ENCODE results near the gene CELF3.
A peak's percentile ranks its signal among the peaks of the same experiment; 100 is the strongest.

Gene CELF3

DNA sequence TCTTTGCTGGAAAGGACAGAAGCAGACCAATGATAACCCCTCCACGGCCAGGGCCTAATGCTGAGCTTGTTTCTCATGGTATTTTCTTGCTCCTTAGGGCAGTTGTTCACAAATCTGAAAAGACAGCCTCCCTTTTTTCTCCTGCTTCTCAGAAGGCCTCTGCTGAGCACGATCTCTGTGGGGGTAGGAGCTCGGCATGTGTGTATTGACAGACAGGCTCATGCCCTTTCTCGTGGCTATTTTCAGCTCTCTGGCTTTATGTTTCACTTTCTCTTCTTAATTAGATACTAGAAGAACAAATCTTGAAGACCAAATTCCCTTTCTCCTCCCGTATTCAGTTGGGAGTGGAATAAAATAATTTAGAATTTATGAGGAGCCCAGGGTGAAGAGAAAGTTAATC is 4.0 kb upstream of the CELF3 start:
- peak; percentile 10 for DNase-seq

DNA sequence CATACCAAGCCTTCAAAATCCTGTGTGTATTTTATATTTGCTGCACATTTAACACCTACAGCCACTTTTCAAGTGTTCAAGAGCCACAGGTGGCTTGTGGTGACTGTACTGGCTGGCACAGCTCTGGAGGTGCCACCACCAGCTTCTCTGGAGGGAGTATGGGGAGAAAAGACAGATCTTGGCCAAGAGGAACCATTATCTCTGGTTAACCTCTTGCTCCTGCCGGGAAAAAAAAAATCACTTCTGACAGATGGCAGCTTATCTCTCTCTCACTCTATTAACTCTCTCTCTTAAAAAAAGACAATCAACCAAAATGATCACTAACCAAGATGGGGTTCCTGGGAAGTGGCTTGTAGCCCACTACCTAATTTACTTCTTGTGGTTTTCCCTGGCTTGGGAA is 3.5 kb upstream of the CELF3 start:
- DNase-seq: no peak

DNA sequence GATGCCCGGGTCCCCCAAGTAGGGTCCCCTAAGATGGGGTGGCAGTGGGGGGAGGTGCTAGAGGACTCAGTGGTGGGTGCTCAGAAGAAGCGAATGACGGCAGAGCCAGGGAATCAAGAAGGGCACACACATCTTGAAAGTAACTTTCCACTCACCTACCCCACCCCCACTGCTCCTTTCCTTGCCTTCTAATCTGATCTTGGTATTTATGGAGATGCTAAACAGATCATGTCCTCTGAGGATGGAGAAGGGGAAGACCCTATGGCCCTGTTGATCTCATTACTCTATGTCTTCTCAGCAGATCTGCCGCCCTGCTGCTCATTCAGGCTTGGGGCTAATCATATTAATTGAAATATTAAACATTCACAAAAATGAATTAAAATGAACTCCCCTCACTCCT is 2.1 kb upstream of the CELF3 start:
- DNase-seq: no peak

DNA sequence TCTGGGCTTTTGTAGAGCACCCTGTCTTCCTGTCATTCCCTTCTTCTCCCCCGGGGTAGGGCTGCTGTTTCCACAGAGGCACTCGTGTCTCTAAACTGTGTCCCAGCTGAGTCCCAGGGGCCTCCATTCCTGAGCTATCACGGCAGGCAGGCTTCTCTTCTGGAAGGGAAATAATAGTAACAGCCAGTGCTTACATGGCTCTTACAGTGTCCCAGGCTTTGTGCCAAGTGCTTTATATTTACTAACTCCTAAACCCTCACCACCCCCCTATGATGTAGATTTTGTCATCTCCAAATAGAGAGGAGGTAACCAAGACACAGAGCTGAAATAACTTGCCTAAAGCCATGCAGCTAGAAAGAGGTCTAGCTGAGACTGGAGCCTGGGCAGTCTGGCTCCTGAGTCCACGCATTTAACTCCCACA is 1.4 kb upstream of the CELF3 start:
- no peak for DNase-seq

DNA sequence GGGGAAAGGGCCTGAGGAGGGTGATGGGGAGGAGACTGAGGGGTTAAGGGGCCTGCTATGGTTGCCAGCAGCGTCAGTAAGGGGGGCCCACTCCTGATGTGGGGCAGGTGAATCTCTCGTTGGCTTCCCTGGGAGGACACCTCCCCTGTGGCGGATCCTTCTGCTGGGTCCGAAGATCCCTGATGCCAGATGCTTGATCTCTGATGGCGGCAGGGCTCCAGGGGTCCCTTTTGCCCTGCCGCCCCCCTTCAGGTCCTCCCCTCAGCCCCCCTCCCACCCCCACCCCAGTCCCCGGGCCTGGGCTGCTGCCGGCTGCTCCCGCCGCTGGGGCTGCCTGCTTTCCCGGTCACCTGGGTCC is 219 bp downstream of the CELF3 start:
- DNase-seq: no peak

DNA sequence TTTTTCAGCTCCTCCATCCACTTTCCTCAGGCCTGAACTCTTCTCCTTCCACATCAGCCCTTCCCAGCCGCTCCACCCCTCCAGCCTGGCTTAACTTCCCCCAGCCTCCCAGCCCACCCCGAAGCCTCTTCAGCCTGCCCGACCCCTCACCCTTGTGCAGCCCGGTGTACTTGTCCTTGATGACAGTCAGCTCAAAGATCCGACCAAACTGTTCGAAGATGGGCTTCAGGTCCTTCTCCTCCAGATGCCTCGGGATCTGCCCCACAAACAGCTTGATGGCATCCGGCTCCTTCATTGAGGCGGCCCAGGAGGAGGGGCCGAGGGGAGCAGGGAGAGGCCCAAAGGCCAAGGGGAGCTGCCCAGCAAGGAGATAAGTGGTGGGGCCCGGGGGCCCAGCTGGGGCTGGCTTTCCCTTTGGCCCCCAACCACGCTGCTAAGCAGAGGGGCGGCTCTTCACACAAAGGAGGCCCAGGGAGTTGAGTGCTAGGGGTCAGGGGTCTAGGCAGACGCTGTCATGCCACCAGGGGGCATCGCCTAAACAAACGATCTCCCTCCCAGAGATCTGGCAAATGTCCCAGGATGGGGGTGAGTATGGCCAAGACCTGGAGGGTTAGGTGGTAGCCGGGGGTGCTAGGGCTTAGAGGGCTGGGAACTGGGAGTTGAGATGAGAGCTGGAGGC is 738 bp downstream of the CELF3 start:
- DNase-seq: no peak

DNA sequence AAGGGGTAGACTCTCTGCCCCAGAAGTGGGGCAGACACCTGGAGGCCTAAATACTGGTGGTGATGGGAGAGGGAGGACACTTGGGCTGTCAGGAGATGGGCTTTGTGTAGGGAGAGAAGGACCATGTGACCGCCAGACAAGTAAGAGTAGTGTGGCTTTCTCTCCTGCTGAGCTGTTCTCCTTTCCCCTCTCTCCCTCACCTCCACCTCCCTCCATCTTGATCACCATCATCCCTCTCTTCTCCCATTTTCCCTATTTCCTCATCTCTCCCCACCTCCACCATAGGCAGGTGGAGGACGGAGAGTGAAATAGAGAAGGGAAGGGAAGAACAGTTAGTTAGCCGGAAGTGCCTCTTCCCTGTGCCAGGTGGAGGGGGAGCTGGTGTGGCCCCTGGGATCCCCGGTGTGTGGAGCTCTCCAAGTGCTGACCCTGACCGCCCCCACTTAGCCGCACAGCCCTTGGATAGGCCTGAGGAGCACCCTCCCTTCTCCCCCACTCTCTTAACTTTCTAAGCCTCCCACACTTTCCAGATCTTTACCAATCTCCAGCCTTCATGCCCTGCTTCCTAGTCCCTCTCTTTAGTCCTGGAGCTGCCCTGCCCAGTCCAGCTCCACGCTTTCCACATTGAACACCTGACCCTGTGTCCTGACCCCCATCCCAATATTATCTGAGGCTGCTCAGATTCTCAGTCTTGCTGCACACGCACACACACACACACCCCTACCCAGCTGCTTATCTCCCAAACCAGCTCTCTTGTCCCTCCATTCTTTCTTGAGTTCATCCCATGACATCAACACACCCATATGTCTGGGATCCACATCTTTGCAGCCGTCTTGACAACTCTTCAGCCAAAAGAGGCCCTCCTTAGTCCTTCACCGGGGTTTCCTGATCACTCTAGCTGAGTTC is 1.5 kb downstream of the CELF3 start:
- no peak for DNase-seq

DNA sequence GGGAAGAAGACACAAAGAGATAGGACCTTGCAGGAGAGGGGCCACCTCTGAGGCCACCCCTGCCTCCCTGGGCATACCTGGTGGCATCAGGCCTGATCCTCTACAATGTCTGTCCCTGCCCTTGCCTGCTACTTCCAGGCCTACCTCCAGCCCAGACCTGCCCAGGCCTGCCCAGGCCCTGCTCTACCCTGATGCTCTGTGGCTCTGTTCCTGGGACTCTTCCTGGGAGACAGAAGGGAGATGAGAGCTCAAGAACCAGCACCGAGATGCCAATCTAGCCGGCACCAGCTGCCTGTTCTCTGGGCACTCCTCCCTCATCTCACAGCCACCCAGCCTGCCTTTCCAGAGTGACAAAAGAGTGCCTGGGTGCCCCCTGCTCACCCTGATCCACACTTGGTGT is 2.7 kb downstream of the CELF3 start:
- DNase-seq: no peak

DNA sequence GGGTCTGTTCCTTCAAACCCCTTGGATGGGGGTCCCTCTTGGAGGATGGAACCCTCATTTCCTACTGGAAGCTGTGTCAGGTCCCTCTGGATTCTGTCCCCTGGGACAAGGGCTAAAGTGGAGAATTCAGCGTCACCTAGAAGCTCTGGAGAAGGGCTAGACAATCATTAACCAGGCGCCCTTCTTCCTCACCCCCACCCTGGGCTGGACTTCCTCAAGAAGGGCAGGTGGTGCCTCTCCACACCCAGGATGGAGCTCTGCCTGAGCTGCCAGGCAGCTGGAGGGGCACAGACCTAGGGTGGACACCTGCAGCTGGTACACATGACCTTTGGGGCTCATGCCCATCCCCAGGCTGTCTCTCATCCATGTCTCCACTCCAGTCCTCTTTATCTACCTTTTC is 3.6 kb downstream of the CELF3 start:
- no peak for DNase-seq

DNA sequence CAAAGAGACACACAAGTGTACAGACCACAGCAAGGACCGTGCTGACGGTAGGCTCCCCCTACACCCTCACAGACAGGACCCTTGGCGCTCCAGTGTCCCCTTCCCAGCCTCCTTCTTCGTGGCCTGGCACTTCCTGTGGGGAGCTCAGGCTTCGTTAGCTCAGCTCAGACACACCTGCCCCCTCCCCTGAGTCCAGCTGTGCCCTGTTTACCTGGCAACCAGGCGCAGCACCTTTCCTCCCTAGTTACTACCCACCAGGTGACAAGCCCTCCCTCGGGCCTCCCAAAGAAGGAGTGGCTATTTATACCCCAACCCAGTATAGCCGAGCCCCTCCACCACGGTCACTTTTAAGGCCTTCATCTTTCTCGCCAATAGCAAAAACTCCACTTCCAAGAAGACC is 4.7 kb downstream of the CELF3 start:
- DNase-seq: no peak

DNA sequence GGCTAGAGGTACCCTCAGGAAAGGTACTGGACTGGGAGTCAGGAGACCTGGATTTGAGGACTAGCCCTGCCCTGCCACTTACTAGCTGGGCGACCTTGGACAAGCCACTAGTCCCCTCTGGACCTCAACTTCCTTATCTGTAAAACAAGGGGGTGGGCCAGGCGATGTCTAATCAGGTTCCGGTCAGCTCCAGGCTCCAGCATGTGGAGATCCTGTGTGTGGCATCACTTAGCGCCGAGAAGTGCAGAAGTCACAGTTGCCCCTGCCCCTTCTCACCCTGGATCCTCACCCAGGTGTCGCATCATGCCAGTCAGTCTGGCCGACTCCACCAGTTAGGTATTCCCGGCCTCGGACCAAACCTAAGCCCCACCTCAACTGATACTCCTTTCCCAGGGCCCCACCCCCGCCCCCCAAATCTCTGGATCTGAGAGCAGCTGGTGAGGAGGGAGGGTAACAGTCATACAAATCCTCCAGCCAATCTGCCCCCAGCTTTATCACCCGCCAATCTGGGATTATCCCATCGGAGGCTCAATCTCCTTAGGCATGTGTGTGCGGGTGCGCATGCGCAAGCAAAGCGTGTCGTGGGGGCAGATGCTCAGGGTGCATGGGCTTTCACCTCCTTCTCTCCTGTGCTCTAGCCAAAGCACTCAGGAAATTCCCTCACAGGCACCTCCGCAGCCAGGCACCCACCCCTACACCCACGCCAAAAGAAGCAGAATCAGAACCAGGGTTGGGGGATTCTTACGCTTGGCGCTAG is 5.4 kb downstream of the CELF3 start:
- DNase-seq: no peak

DNA sequence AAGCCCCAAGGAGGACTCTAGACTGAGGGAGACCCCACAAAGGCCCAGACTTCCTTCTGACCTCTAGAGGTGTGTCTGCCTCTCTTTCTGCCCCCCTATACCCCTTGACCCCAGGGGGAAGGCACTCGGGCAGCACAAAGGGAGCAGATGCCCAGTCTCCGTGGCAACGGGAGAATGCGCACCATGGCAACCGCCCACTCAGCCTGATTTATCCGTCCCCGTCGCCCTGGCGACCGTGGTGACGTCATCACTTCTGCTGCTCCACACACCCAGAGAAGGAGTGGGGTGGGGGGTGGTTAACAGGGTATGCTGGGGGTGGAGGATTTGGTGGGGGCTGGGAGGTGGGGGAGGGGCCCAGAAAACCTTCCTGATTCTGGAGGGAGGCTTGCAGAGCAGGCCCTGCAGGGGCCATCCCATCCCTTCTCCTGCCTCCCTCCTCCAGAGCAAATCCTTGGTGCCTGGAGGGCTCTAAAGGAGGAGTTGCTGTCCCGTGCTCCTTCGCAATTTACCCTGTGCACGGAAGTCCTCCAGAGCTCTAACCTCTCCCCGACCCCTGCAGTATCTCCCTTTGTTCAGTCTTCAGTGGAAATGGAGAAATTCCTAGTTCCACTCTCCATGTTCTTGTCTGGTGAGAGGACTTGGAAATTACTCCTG is 6.3 kb downstream of the CELF3 start:
- peak; percentile 22 for DNase-seq

DNA sequence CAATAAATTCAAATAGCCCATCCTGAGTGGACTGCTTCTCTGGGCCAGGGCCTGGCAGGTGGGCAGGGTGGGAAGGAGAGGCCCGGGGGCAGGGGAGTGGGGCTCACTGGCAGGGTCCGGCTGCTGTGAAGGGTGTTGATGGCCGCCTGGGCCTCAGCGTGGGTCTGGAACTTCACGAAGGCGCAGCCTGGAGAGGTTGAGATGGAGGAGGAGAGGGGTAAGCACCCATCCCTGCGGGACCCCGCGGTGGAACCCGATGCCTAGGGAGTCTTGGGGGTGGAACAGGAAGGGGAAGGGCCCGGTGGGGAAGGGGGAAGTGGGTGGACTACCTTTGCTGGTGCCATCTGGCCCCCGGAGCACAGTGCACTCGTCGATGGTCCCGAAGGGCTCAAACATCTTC is 7.7 kb downstream of the CELF3 start:
- DNase-seq: no peak

DNA sequence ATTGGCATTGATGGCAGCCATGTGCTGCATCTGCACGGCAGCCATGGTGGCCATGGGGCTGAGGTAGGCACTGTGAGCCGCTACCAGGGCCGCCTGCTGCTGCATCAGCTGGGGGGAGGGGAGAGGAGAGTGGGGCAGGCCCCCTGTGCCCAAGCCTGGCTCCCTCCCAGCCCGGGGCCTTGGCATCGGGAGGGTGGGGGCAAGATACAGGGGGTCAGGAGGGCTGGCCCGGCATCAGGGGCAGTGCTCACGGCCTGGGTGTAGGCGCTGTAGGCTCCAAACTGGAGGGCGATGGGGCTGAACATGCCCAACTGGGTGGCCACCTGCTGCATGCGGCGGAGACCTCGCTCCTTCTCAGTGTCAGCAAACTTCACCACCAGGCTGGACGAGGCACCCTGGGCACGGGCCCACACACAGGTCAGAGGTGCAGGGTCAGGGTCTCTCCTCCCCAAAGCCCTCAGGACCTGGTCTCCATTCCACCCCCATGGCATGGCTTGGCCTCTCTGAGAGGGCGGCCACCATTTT is 9.0 kb downstream of the CELF3 start:
- no peak for DNase-seq

DNA sequence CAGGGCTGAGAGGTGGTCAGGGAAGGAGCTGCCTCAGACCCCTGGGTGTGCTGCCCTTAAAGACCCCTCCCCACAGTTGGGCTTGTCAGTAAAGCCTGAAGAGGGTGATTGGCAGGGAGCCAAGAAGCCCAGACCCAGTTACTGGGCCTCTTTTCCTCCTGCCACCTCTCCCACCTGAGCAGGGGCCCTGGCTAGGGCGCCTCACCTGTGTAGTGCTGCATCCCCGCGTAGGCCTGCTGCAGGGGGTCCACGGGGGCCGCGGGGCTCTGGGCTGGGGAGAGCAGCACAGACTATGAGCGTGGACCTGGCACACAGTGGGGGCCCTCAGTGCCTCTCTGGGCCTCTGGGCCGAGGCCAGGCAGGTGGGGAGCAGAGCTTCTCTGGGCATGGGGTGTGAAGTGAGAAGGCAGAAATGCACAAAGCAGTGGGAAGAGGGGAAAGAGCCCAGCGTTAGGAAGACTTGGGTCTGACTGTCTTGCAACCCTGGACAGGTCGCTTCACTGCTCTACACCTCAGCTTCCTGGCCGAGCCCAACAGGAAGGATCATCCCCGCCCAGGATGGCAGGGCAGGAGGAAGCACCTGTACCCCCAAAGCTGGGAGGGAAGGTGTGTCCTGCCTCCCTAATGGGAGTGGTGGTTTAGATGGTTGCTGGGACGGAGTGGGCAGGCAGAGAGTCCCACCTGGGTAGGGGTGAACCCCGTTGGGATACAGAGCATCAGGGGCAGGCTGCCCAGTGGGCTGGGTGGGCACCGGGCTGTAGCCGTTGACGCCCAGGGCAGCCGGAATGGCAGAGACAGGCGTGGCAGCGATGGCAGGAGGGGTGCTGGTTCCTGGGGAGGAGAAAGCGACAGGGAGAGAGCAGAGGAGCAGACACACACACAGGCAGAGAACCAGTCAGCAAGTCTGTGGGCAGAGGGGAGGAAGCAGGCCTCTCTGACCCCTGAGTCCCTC is 9.9 kb downstream of the CELF3 start:
- DNase-seq: no peak

DNA sequence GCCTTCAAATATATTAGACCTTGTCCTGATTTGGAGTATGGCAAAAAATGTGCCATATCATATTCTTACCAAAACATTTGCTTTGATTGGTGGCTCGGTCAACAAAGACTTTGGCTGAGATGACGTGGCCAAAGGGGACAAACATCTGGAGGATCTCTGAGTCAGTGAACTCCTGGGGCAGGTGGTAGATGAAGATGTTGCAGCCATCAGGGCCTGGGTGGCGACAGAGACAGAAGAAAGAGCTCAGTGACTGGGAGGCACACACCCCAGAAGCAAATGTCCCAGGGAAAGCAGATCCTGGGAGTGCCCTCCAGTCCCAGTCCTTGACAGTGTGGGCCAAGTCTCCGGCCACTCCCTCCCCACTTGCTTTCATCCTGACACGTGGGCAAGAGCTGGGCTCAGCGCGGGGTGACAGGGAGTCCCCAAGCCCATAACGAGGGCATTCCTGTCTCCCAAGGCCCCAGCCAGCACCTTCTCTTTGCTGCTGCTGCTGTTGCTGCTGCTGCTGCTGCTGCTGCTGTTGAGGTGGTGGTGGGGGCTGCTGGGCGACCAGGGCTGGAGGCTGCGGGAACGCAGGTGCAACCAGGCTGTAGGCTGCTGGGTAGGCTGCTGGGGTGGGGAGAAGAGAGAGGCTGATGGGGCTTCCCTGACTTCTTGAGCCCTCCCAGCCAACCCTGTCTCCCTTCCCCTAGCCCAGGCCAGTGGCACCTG is 10.7 kb downstream of the CELF3 start:
- DNase-seq: no peak

DNA sequence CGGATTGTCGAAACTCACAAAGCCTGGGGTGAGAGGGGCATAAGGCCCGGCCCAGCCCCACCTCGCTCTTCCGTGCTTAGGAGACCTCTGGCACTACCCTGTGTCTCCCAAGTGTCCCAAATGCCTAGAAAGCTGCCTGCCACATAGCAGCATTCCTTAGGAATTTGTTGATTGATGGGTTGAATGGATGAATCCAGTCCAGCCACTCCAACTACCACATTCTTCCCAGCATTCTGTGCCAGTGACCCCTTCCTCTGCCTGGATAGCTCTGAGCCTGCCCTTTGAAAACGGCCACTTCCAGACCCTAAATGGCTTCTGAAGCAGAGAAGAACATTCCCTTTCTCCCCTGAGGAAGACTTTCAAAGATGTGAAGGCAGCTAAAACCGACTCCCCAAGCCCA is 11.5 kb downstream of the CELF3 start:
- DNase-seq: no peak

DNA sequence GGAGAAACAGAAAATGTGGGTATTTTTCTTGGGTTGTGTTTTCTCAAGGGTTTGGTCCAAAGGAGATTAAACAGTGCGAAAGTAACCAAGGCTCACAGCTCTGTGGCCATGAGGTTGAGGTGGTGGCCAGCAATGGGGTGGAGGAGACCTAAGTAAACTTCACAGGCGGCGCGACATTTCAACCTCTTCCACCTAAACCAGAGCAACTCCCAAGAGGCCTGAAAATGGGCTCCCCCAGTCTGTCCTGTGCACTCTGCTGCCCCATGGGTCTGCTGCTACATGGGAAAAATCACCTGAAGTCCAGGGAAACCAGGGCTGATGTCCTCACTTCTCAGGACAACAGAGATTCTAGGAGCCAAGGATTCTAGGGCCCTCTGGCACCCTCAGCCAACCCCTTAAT is 12.4 kb downstream of the CELF3 start:
- no peak for DNase-seq

DNA sequence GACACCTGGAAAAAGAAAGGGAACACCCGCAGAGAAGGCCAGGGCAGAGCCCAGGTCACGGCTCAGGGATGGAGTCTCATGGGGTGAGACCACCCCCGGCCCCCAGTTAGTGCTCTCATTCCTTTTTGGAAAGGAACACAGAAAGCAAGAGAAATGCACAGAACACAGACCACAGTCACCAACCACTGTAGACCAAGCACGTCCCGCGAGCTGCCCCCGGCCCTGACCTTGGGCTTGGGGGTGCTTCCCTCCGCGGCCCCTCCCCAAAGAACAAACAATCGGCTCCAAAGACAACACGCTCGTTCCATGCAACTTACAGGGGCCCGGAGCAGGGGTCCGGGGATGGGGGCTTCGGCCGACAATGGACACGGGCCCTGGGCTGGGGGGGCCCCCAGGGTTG is 12.8 kb downstream of the CELF3 start:
- no peak for DNase-seq

DNA sequence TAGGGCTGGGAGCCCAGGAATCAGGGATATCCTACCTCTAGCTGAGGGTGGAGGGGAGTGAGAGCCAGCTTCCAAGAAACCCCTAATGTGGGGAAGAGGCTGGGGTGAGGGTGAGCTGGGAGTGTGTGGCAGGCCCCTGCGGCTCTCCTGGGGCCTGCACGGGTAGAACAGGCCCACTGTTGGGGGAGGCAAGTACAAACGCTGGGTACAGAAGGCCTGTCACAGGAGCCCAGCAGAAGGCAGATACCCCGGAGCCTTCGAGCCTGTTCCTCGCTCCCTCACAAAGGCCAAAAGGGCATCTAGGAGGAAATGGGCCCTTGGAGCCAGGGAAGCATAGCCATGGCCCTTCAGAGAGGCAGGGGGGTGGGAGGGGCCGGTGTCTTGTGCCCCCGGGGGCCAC is 13.7 kb downstream of the CELF3 start:
- DNase-seq: no peak

DNA sequence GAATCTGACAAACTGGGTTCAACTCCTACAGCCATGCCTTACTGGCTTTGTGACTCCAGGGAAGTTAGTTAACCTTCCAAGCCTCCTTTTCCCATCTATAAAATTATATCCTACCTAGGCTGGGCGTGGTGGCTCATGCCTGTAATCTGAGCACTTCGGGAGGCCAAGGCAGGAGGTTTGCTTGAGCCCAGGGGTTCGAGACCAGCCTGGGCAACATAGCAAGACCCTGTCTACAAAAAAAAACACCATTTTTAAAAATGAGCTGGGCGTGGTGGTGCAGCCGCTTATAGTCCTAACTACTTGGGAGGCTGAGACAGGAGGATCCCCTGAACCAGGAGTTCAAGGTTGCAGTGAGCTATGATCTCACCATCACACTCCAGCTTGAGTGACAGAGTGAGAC is 15.1 kb downstream of the CELF3 start:
- DNase-seq: no peak
